Vagina (tissue), 2 donors: ENCODE measurements around the gene RECK. TPM values are rescaled to one million over a fixed set of nuclear protein-coding genes. Genes with fewer than 3 reads are reported as not detected.

Source experiments
- DNase-seq, 2 donors: peaks; one replicate each; pipeline ENCODE4 v3.0.0-alpha.2; 2017; ENCODE audit errors: extremely low spot score in 2 of 2
- H3K27ac ChIP-seq: fragments of 200-600 bp; sonication (generic); one replicate; pipeline ENCODE4 v1.5.1; 2019
- H3K27me3 ChIP-seq: fragments of 200-600 bp; sonication (generic); one replicate; pipeline ENCODE4 v1.5.1; 2019
- H3K36me3 ChIP-seq, 2 donors: fragments of 200-600 bp; sonication (generic); one replicate each; pipeline ENCODE4 v1.5.1; 2017 to 2019
- H3K4me1 ChIP-seq: fragments of 200-600 bp; sonication (generic); one replicate; pipeline ENCODE4 v1.5.1; 2019
- H3K4me3 ChIP-seq, 2 donors: fragments of 200-600 bp; sonication (generic); 1 replicate in 1 of 2; 2 replicates in 1 of 2; pipeline ENCODE4 v1.5.1; 2016 to 2019
- H3K9me3 ChIP-seq: fragments of 200-600 bp; sonication (generic); one replicate; pipeline ENCODE4 v1.5.1; 2019
- POLR2A ChIP-seq, 2 donors: fragments of 450-650 bp; IDR thresholded peaks; one replicate each; pipeline ENCODE4 v1.6.1; 2017; ENCODE audit warnings: antibody characterized with exemption in 2 of 2, mild to moderate bottlenecking in 2 of 2, moderate library complexity in 2 of 2
- POLR2AphosphoS5 ChIP-seq, 2 donors: sonication (generic); formaldehyde crosslinking; IDR thresholded peaks; one replicate each; pipeline ENCODE4 v1.9.0; 2017; ENCODE audit warnings: antibody characterized with exemption in 2 of 2, mild to moderate bottlenecking in 2 of 2, low read depth in 1 of 2; ENCODE audit not compliant: insufficient read depth in 1 of 2
- intact Hi-C: fragments of 100-400 bp; cut with DNase I; formaldehyde crosslinking; loops from one replicate; pipeline ENCODE4 v1.15.1; 2023
- total RNA-seq: library from RNA; depleted of rRNA; stranded (reverse); fragments of >200 nt; gene quantifications from one replicate; pipeline ENCODE4 v1.2.3, GENCODE V29; 2016
- TF ChIP-seq, protein P1 (sequence below), 3 experiments: fragments of 450-650 bp in 2 of 3; fragments of 200-600 bp in 1 of 3; sonication (generic) in 1 of 3; IDR thresholded peaks; one replicate each; pipeline ENCODE4 v1.5.1; 2017 to 2019; ENCODE audit warnings: antibody characterized with exemption in 3 of 3, mild to moderate bottlenecking in 2 of 3, moderate library complexity in 2 of 3

Gene RECK
- total RNA-seq, 1 donor from 2014 or later, result 15.5 TPM

DNA sequence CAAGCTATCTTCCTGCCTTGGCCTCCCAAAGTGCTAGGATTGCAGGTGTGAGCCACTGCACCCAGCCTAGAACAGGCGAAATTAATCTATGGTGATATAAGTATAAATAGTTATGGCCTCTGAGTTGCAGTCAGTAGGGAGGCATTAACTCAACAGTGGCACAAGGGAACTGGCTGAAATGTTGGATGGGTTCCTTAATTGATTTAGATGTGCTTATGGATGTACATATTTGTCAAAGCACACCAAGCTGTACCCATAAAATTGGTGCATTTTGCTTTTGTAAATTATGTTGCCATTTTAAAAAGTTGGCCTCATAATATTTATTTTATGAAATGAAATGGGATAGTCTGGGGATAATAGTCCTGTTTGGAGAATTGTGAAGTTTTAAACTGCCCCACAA, 63.0 kb downstream of the RECK start:
- H3K9me3 ChIP-seq, result no peaks in the 10 kb centered on the region
- no peak overlapping the region for H3K4me3 ChIP-seq
- intact Hi-C loops, result no loop called here
- TF ChIP-seq, protein P1, sequence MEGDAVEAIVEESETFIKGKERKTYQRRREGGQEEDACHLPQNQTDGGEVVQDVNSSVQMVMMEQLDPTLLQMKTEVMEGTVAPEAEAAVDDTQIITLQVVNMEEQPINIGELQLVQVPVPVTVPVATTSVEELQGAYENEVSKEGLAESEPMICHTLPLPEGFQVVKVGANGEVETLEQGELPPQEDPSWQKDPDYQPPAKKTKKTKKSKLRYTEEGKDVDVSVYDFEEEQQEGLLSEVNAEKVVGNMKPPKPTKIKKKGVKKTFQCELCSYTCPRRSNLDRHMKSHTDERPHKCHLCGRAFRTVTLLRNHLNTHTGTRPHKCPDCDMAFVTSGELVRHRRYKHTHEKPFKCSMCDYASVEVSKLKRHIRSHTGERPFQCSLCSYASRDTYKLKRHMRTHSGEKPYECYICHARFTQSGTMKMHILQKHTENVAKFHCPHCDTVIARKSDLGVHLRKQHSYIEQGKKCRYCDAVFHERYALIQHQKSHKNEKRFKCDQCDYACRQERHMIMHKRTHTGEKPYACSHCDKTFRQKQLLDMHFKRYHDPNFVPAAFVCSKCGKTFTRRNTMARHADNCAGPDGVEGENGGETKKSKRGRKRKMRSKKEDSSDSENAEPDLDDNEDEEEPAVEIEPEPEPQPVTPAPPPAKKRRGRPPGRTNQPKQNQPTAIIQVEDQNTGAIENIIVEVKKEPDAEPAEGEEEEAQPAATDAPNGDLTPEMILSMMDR (IDR thresholded peaks at IDR 0.05), result no peak
- TF ChIP-seq POLR2AphosphoS5 (IDR thresholded peaks at IDR 0.05; ENCODE audit: insufficient read depth in 1 of 2, low read depth in 1 of 2), result no peak
- H3K36me3 ChIP-seq, result no peaks in the 10 kb centered on the region
- DNase-seq, result no peak
- H3K4me1 ChIP-seq, result no peaks in the 10 kb centered on the region
- no peak overlapping the region for H3K27ac ChIP-seq
- no peaks in the 10 kb centered on the region for H3K27me3 ChIP-seq

DNA sequence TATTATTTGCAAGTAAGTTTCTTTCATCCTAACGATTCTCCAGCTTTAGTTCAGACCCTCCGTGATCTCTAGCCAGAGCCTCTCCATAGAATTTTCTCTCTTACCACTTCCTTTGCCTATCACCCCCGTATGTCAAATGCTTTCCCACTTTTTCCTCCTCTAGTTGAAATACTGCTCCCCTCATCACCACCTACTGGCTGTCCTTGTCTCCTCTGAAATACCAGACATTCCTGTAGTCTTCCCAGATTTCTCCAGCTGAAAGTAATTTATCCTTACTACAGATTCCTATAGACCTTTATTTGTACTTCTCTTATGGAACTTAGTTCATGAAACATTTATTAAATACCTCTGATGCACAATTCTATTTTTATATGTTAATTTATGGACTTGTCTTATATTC, 63.8 kb downstream of the RECK start:
- Histone ChIP-seq H3K27me3 (no peaks in the 10 kb centered on the region), H3K9me3 (no peaks in the 10 kb centered on the region), H3K27ac (no peak overlapping the region), H3K4me1 (no peaks in the 10 kb centered on the region), H3K36me3 (no peaks in the 10 kb centered on the region), H3K4me3 (no peak overlapping the region)
- DNase-seq, result no peak
- intact Hi-C loops, result no loop called here
- TF ChIP-seq POLR2AphosphoS5 (IDR thresholded peaks at IDR 0.05; ENCODE audit: insufficient read depth in 1 of 2, low read depth in 1 of 2), result no peak
- TF ChIP-seq POLR2A (IDR thresholded peaks at IDR 0.05), result no peak
- TF ChIP-seq, protein P1 (IDR thresholded peaks at IDR 0.05), result no peak

DNA sequence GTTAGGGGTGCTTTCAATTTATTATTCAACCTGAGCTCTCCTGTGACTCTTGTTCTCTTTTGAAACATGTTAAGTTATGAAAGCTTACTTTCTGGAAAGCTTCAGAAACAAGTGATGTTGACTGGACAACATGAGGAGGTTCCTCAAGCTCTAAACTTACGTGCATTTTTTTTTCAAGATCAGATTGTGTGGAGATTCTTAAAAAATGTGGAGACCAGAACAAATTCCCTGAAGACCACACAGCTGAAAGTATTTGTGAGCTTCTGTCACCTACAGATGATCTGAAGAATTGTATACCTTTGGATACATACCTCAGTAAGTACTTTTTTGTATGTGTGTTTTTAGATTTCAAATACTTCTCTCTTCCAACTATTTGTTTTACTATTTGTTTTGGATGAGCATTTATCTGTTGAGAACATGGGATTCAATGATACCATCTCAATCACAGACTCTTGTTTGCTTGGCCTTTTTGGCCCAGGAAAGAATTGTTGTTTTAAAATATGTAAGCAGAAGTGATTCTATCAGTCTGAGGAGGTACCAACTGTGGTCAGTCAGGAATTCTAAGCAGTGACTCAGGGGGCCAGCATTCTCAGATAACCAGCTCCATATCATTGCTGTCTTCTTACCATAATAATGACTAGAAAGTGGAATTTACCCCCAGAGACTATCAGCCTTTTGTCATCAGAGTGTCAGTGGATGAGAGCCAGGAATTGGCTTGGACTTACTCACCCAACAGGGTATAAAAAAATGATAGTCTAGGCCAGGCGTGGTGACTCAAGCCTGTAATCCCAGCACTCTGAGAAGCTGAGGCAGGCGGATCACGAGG, 65.4 kb downstream of the RECK start:
- no peaks in the 10 kb centered on the region for H3K36me3 ChIP-seq
- TF ChIP-seq POLR2A (IDR thresholded peaks at IDR 0.05), result no peak
- TF ChIP-seq, protein P1 (IDR thresholded peaks at IDR 0.05), result no peak
- H3K4me3 ChIP-seq, result no peak overlapping the region
- no peak for DNase-seq
- H3K27me3 ChIP-seq, result no peaks in the 10 kb centered on the region
- intact Hi-C loops, result no loop called here
- peak overlapping the region; percentile 32 for H3K27ac ChIP-seq
- H3K4me1 ChIP-seq, result no peaks in the 10 kb centered on the region
- no peaks in the 10 kb centered on the region for H3K9me3 ChIP-seq

DNA sequence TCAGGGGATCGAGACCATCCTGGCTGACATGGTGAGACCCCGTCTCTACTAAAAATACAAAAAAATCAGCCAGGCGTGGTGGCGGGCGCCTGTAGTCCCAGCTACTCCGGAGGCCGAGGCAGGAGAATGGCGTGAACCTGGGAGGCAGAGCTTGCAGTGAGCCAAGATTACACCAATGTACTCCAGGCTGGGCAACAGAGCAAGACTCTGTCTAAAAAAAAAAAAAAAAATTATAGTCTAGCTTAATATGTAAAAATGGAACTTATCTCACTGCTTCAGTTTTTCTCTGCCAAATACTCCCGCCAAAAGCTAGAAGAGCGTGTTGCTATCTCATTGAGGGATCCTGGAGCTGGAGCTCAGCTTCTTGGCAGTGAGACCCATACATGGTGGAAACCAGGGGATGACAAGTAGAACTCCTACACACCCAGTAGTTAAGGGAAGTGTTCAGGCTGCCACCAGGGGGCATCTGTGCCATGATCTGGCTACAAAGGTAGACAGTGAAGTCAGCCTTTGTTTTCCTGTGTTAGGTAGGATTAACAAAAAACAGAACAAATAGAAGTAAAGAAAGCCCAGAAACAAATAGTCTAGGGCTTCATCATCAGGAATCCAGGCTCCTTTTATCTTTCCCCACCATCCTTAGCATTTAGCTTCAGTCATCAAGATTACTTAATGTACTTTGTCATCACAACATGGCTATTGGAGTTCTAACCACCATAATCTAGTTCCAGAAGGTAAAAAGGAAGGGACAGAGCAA, 66.2 kb downstream of the RECK start:
- intact Hi-C loops, result no loop called here
- Histone ChIP-seq H3K4me3 (no peak overlapping the region), H3K27ac (peak overlapping the region; percentile 32), H3K36me3 (no peaks in the 10 kb centered on the region), H3K27me3 (no peaks in the 10 kb centered on the region), H3K4me1 (no peaks in the 10 kb centered on the region), H3K9me3 (no peaks in the 10 kb centered on the region)
- TF ChIP-seq POLR2AphosphoS5 (IDR thresholded peaks at IDR 0.05; ENCODE audit: insufficient read depth in 1 of 2, low read depth in 1 of 2), result peak in 1 of 2 donors; percentile 25
- TF ChIP-seq POLR2A (IDR thresholded peaks at IDR 0.05), result no peak
- TF ChIP-seq, protein P1 (IDR thresholded peaks at IDR 0.05), result peak; percentile 69 to 75 (median 75)
- no peak for DNase-seq

DNA sequence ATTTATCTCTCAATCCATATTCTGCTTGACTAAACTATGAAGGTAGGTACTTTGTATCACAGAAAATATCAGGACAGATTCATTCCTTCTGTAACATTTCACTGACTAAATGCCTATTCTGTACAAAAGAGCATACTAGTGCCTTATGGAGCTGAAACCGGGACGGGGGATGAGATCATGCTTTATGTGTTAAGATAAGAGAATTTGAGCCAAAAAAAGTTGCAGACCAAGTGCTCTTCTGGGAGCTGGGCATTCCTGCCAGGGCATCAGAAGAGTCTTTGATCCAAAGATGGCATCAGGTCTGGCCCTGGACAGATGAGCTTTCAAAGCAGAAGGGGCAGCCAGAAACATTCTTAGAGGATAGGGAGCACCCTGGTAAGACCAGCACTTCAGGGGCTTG, 72.4 kb downstream of the RECK start:
- Histone ChIP-seq H3K27me3 (no peaks in the 10 kb centered on the region), H3K36me3 (no peaks in the 10 kb centered on the region), H3K9me3 (no peaks in the 10 kb centered on the region), H3K4me3 (no peak overlapping the region), H3K27ac (no peak overlapping the region), H3K4me1 (no peaks in the 10 kb centered on the region)
- no peak for DNase-seq
- intact Hi-C loops, result no loop called here
- TF ChIP-seq, protein P1 (IDR thresholded peaks at IDR 0.05), result no peak
- TF ChIP-seq POLR2A (IDR thresholded peaks at IDR 0.05) (no peak), POLR2AphosphoS5 (IDR thresholded peaks at IDR 0.05; ENCODE audit: insufficient read depth in 1 of 2, low read depth in 1 of 2) (no peak)
